Fibroblast of the aortic adventitia (primary cell): ENCODE results near the gene EHD3. TPM values are rescaled to one million over a fixed set of nuclear protein-coding genes. Genes with fewer than 3 reads are reported as not detected.

Experiments used
- DNase-seq: peaks from one replicate; pipeline ENCODE4 v3.0.0-alpha.2; 2010; ENCODE audit warnings: low read depth
- H3K4me3 ChIP-seq: 2 replicates; pipeline ENCODE4 v1.5.1; 2011; ENCODE audit warnings: low read depth, mild to moderate bottlenecking, control low read depth, low read length, moderate library complexity
- CTCF ChIP-seq: IDR thresholded peaks from 2 replicates; pipeline ENCODE4 v1.5.1; 2011; ENCODE audit warnings: mild to moderate bottlenecking, low read length, control low read depth, inconsistent platforms; ENCODE audit not compliant: insufficient read depth
- total RNA-seq: library from RNA; depleted of rRNA; stranded (reverse); fragments of >200 nt; gene quantifications from 2 replicates; pipeline ENCODE4 v1.2.3, GENCODE V29; 2012; ENCODE audit warnings: low replicate concordance

EHD3 gene
- total RNA-seq, 1 donor: 41.2 TPM

- no peak for TF ChIP-seq CTCF
- DNase-seq: no peak
- H3K4me3 ChIP-seq: no peak overlapping the region
Observed at GRCh38 chr2:31192396-31192795, 41.6 kb upstream of the EHD3 start.

- TF ChIP-seq CTCF: no peak
- DNase-seq: no peak
- H3K4me3 ChIP-seq: no peak overlapping the region
Observed at GRCh38 chr2:31192851-31193392, 41.0 kb upstream of the EHD3 start.

GRCh38 chr2:31193806-31194205, 40.1 kb upstream of the EHD3 start:
- H3K4me3 ChIP-seq: no peak overlapping the region
- DNase-seq: no peak

GRCh38 chr2:31196622-31197021, 37.3 kb upstream of the EHD3 start:
- no peak for DNase-seq
- H3K4me3 ChIP-seq: no peak overlapping the region
- no peak for TF ChIP-seq CTCF

More at GRCh38 chr2:31193806-31194205, 40.1 kb upstream of the EHD3 start:
- TF ChIP-seq CTCF: no peak

- TF ChIP-seq CTCF: no peak
- H3K4me3 ChIP-seq: no peak overlapping the region
- DNase-seq: no peak
Observed at GRCh38 chr2:31197166-31197565, 36.8 kb upstream of the EHD3 start.

GRCh38 chr2:31197669-31198068, 36.3 kb upstream of the EHD3 start:
- DNase-seq: no peak
- TF ChIP-seq CTCF: no peak
- H3K4me3 ChIP-seq: no peak overlapping the region

- no peak overlapping the region for H3K4me3 ChIP-seq
- TF ChIP-seq CTCF: no peak
- no peak for DNase-seq
Observed at GRCh38 chr2:31199206-31199605, 34.7 kb upstream of the EHD3 start.
